Colonic mucosa (tissue), 4 donors: ENCODE data around the gene IL27RA. TPM values are rescaled to one million over a fixed set of nuclear protein-coding genes. Genes with fewer than 3 reads are reported as not detected.

Experiments
- DNase-seq: peaks from one replicate; pipeline ENCODE4 v3.0.0-alpha.2; 2020
- H3K27ac ChIP-seq: fragments of 200-600 bp; one replicate; pipeline ENCODE4 v1.8.0; 2021
- H3K27me3 ChIP-seq: fragments of 200-600 bp; one replicate; pipeline ENCODE4 v1.8.0; 2021
- H3K36me3 ChIP-seq: fragments of 200-600 bp; one replicate; pipeline ENCODE4 v1.8.0; 2021
- H3K4me1 ChIP-seq: fragments of 200-600 bp; one replicate; pipeline ENCODE4 v1.8.0; 2021; ENCODE audit warnings: mild to moderate bottlenecking
- H3K4me3 ChIP-seq: fragments of 200-600 bp; one replicate; pipeline ENCODE4 v1.8.0; 2021
- H3K9ac ChIP-seq, 2 donors: one replicate each; pipeline ENCODE4 v1.7.0; 2013; ENCODE audit warnings: control low read depth in 2 of 2, low read depth in 2 of 2, low read length in 2 of 2
- H3K9me3 ChIP-seq: fragments of 200-600 bp; one replicate; pipeline ENCODE4 v1.8.0; 2021
- intact Hi-C: fragments of 100-400 bp; cut with DNase I; formaldehyde crosslinking; loops from one replicate; pipeline ENCODE4 v1.14.1; 2022
- total RNA-seq, 2 donors: library from RNA; stranded (reverse); fragmentation: NEBNext Ultra II Directional in 1 of 2; extraction: Animal tissue kit (Norgen Biotek cat#: 25700) in 1 of 2; gene quantifications; one replicate each; pipeline ENCODE4 v1.2.1, GENCODE V29; 2021
- TF ChIP-seq, protein P1 (sequence below): fragments of 200-600 bp; IDR thresholded peaks from one replicate; pipeline ENCODE4 v1.8.0; 2022; ENCODE audit warnings: antibody characterized with exemption, mild to moderate bottlenecking
- donor health status: healthy.
- donor health status: DM: no; HTN: no; CAD: no.
- donor health status: DM: no; HTN: no; CAD: no.

IL27RA gene
- total RNA-seq, 2 donors from 2014 or later: 2.5 to 3.2 TPM

DNA sequence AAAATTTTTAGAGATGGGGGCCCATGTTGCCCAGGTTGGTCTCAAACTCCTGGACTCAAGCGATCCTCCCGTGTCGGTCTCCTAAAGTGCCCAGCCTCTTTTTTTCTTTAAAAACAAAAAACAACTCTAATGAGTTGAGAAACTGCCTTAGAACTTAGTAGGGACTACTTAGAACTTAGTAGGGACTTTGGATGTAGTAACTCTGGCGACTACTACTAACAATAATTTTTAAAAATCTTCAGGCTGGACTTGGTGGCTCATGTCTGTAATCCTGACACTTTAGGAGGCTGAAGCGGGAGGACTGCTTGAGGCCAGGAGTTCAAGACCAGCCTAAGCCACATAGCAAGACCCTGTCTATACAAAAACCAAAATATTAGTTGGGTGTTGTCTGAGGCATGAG lies 54.5 kb downstream of the IL27RA start:
- no peaks in the 10 kb centered on the region for H3K4me1 ChIP-seq
- H3K9me3 ChIP-seq: no peaks in the 10 kb centered on the region
- DNase-seq: no peak
- H3K9ac ChIP-seq: no peak overlapping the region
- TF ChIP-seq, protein P1, sequence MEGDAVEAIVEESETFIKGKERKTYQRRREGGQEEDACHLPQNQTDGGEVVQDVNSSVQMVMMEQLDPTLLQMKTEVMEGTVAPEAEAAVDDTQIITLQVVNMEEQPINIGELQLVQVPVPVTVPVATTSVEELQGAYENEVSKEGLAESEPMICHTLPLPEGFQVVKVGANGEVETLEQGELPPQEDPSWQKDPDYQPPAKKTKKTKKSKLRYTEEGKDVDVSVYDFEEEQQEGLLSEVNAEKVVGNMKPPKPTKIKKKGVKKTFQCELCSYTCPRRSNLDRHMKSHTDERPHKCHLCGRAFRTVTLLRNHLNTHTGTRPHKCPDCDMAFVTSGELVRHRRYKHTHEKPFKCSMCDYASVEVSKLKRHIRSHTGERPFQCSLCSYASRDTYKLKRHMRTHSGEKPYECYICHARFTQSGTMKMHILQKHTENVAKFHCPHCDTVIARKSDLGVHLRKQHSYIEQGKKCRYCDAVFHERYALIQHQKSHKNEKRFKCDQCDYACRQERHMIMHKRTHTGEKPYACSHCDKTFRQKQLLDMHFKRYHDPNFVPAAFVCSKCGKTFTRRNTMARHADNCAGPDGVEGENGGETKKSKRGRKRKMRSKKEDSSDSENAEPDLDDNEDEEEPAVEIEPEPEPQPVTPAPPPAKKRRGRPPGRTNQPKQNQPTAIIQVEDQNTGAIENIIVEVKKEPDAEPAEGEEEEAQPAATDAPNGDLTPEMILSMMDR: no peak
- no peak overlapping the region for H3K4me3 ChIP-seq
- no peak overlapping the region for H3K27ac ChIP-seq
- no peaks in the 10 kb centered on the region for H3K27me3 ChIP-seq
- no peaks in the 10 kb centered on the region for H3K36me3 ChIP-seq
- intact Hi-C loops: no loop called here

DNA sequence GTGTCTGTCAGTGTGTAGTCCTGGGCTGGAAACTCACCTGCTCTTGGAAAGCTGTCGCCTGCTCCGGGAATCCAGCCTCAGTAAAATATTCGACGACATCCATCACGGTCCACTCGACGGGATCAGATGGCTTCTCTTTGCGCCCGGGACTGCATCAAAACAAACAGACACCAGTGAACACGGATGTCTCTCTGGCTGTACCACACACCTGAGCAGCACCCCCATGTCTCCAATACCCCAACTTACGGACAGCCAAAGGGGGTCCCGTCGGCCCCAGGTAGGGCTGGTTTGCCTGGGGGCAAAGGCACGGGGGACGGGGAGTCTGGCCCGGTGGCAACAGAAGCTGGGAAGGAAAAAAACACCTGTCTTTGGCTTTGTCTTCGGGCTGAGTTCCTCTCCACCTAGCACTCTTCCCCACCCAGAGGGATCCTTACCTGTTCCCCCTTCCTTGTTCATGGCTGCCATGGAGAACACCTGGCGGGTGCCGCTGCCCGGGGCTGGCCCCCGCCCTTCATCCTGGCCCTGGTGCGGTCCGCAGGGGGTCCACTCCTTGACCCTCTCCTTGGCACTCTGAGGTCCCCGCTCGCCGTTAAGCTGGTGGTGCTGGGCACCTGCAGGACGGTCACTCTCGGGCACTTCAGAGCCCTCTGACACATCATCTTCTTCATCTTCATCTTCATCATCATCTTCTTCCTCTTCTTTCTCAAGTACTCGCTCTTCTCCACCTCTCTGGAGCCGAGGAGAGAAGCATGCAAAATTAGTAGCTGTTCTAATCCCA lies 57.3 kb downstream of the IL27RA start:
- DNase-seq: no peak
- intact Hi-C loops: no loop called here
- no peaks in the 10 kb centered on the region for H3K9me3 ChIP-seq
- TF ChIP-seq, protein P1: no peak
- H3K27ac ChIP-seq: no peak overlapping the region
- H3K9ac ChIP-seq: peak overlapping the region in 1 of 2 donors; percentile 3
- H3K36me3 ChIP-seq: no peaks in the 10 kb centered on the region
- H3K27me3 ChIP-seq: no peaks in the 10 kb centered on the region
- peak overlapping the region; percentile 40 for H3K4me3 ChIP-seq
- H3K4me1 ChIP-seq: no peaks in the 10 kb centered on the region

DNA sequence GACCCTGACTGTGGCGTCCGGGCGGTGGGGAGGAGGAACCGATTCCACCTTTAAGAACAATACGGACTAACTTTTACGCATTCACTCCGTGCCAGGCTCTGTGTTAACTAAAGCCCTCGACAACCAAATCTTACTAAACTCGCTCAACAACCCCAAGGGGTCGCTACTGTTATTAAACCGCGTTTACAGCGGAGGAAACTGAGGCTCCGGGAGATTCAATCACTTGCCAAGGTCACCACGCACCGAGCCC lies 57.8 kb downstream of the IL27RA start:
- Histone ChIP-seq H3K9me3 (no peaks in the 10 kb centered on the region), H3K27ac (no peak overlapping the region), H3K4me1 (no peaks in the 10 kb centered on the region), H3K27me3 (no peaks in the 10 kb centered on the region), H3K9ac (peak overlapping the region; percentile 3 to 56), H3K4me3 (peak overlapping the region; percentile 40), H3K36me3 (no peaks in the 10 kb centered on the region)
- no peak for DNase-seq
- intact Hi-C loops: no loop called here
- TF ChIP-seq, protein P1: no peak

DNA sequence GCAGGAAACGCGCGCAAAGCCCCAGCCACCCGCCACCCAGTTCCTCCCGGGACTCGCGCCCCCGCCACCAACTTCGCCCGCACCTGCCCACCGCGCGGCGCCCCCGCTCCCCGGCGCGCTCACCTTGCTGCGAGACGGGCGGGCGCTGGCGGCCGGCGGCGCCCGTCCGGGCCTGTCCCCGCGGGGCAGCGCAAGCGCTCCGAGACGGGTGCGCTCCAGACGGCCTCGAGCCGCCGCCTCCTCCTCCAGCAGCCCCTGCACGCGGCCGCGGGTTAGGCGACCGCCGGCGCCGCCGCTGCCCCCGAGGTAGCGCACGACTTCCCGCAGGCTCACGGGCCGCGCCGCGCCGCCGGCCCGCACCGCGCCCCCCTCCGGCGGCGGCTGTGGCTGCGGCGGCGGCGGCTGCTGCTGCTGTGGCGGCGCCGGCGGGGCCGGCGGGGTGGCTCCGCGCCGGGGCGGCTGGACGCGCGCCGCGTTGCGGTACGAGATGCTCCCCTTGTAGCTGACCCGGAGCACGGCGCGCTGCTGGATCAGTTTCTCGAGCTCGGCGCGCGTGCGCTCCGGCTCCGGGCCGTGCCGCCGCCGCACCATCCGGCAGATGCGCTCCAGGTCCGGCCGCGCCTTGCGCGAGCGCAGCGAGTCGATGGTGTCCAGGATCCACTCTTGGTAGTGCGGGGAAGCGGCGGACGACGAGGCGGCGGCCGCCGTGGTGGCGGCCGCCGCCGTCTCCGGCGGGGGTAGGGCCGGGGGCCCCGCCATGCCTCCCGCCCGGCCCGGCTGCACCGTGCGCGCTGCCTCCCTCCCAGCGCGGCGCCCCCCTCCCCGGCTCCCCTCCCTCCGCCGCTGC lies 58.3 kb downstream of the IL27RA start:
- peak overlapping the region; percentile 3 to 56 for H3K9ac ChIP-seq
- peak overlapping the region; percentile 60 for H3K27ac ChIP-seq
- H3K4me1 ChIP-seq: no peaks in the 10 kb centered on the region
- H3K9me3 ChIP-seq: no peaks in the 10 kb centered on the region
- no peaks in the 10 kb centered on the region for H3K27me3 ChIP-seq
- no peak for DNase-seq
- peak overlapping the region; percentile 48 for H3K4me3 ChIP-seq
- TF ChIP-seq, protein P1: no peak
- H3K36me3 ChIP-seq: no peaks in the 10 kb centered on the region
- intact Hi-C loops: no loop called here

DNA sequence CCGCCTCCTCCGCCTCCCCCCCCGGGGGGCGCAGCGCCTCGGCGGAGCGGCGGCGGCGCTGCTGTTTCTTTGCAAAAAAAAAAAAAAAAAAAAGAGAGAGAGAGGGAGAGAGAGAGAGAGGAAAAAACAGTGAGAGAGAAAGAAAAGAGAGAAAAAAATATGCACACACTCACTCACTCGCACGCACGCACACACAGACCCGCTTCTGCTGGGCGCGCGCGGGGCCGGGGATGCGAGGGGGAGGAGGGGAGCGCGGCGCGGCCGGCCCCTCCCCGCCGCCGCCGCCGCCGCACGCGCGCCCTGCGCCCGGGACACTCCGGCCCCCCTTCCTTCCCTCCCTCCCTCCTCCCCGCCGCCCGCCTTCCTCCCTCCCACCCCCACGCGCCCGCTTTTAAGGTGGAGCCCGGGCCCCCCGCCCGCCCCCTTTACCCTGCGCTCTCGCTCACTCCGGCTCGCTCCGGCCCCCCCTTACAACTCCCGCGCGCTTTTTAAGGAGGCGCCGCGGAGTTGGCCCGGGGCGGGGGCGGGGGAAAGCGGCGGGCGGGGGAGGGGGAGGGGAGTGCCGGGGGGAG lies 59.0 kb downstream of the IL27RA start, which contains the start of gene SAMD1:
Gene SAMD1 (minus strand): TSS at position 243 of the 572 bp plus-strand sequence.
- H3K4me3 ChIP-seq: peak within 1 kb of the TSS; percentile 84
- no peaks in the 10 kb centered on the region for H3K36me3 ChIP-seq
- peak within 1 kb of the TSS; percentile 95 for H3K27ac ChIP-seq
- no peaks in the 10 kb centered on the region for H3K4me1 ChIP-seq
- no peaks in the 10 kb centered on the region for H3K27me3 ChIP-seq
- H3K9ac ChIP-seq: peak within 1 kb of the TSS; percentile 80 to 84
- H3K9me3 ChIP-seq: no peaks in the 10 kb centered on the region
- intact Hi-C loops: no loop called here
- peak; percentile 88 for DNase-seq
- TF ChIP-seq, protein P1: no peak
